ENCODE results near the gene KCNK1. TPM values are rescaled to one million over a fixed set of nuclear protein-coding genes. Genes with fewer than 3 reads are reported as not detected.

The KCNK1 gene
- total RNA-seq, 1 experiment from 2014 or later, result 0.13 TPM

GRCh38 chr1:233632436-233632835 is 18.5 kb downstream of the KCNK1 start:
- no TSS peak for BruUV-seq (replicated peaks)
- POLR2A ChIA-PET, result no interaction called here

GRCh38 chr1:233635765-233636502 is 22.0 kb downstream of the KCNK1 start:
- ChIA-PET POLR2A (no interaction called here), CTCF (no interaction called here)
- ATAC-seq (no peak), DNase-seq (ENCODE audit: low read depth, low spot score) (no peak)
- Histone ChIP-seq H3K4me1 (ENCODE audit: control insufficient read depth, insufficient read depth, low read length) (no peaks in the 10 kb centered on the region), H3K36me3 (ENCODE audit: control insufficient read depth, insufficient read depth, low read length) (no peaks in the 10 kb centered on the region), H3K27me3 (ENCODE audit: control insufficient read depth, insufficient read depth, low read length) (peaks cover 16% of the 10 kb centered on the region), H3K9me3 (ENCODE audit: control insufficient read depth, insufficient read depth, low read depth, low read length) (no peaks in the 10 kb centered on the region), H3K27ac (ENCODE audit: low read length) (no peak overlapping the region), H3K4me3 (ENCODE audit: low read depth in 2 of 2, low read length in 2 of 2) (no peak overlapping the region)
- intact Hi-C loops (cut with micrococcal nuclease; ENCODE audit: unreplicated experiment) (no loop called here), in situ Hi-C loops (cut with HindIII; ENCODE audit: low pct_unique_long_range_greater_than_20kb, low sequenced_read_pairs) (no loop called here)
- BruUV-seq (replicated peaks), result no TSS peak
- TF ChIP-seq CTCF (IDR thresholded peaks at IDR 0.05), result no peak
- no peak for TF ChIP-seq TCF7L2 (IDR thresholded peaks at IDR 0.05; ENCODE audit: low read depth, low read length)
- TF ChIP-seq SIN3A (IDR thresholded peaks at IDR 0.05; ENCODE audit: borderline replicate concordance, insufficient read depth, low read depth, low read length), result no peak
- TF ChIP-seq POLR2AphosphoS5 (IDR thresholded peaks at IDR 0.05; ENCODE audit: low read depth, low read length), result no peak
- no peak for TF ChIP-seq REST (IDR thresholded peaks at IDR 0.05; ENCODE audit: insufficient read depth in 1 of 2, low read depth in 2 of 2, low read length in 1 of 2)

More at GRCh38 chr1:233632436-233632835, 18.5 kb downstream of the KCNK1 start:
- ATAC-seq, result no peak
- H3K36me3 ChIP-seq (ENCODE audit: control insufficient read depth, insufficient read depth, low read length), result no peaks in the 10 kb centered on the region
- no peak for DNase-seq (ENCODE audit: low read depth, low spot score)
- in situ Hi-C loops (cut with HindIII; ENCODE audit: low pct_unique_long_range_greater_than_20kb, low sequenced_read_pairs) (no loop called here), intact Hi-C loops (cut with micrococcal nuclease; ENCODE audit: unreplicated experiment) (no loop called here)
- no peak overlapping the region for H3K4me3 ChIP-seq (ENCODE audit: low read depth in 2 of 2, low read length in 2 of 2)
- no peaks in the 10 kb centered on the region for H3K4me1 ChIP-seq (ENCODE audit: control insufficient read depth, insufficient read depth, low read length)
- peaks cover 20% of the 10 kb centered on the region for H3K27me3 ChIP-seq (ENCODE audit: control insufficient read depth, insufficient read depth, low read length)
- H3K27ac ChIP-seq (ENCODE audit: low read length), result no peak overlapping the region
- CTCF ChIA-PET, result no interaction called here
- TF ChIP-seq CTCF (IDR thresholded peaks at IDR 0.05) (no peak), REST (IDR thresholded peaks at IDR 0.05; ENCODE audit: insufficient read depth in 1 of 2, low read depth in 2 of 2, low read length in 1 of 2) (no peak)
- H3K9me3 ChIP-seq (ENCODE audit: control insufficient read depth, insufficient read depth, low read depth, low read length), result no peaks in the 10 kb centered on the region

Measured in Panc1 (cell line).